ENCODE measurements around the gene RERE.

DNA sequence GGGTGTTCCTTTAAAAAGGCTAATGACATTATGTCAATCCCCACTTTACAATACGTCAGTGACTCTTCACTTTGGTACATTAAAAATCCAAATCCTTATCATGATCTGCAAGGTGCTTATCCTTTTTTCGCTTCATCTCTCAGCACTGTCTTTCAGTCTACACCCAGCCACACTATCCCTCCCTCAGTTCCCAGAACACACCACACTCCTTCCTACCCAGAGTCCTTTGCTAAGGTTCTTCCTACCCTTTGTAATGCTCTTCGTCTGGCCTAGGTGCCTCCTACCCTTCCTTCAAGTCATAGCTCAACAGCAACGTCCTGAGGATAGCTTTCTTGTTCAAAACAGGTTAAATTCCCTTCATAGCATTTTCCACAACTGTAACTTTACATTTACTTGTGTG is 152.6 kb downstream of the RERE start:
- TF ChIP-seq POLR2AphosphoS5 (IDR thresholded peaks at IDR 0.05; ENCODE audit: low read depth, low read length): no peak
- TF ChIP-seq CTCF (IDR thresholded peaks at IDR 0.05): no peak
- no peak for TF ChIP-seq YY1 (IDR thresholded peaks at IDR 0.05; ENCODE audit: low read depth)
- no peak for TF ChIP-seq SIN3A (IDR thresholded peaks at IDR 0.05; ENCODE audit: borderline replicate concordance, low read depth, low read length)
- no peak for TF ChIP-seq CHD2 (IDR thresholded peaks at IDR 0.05; ENCODE audit: low read length, partially characterized antibody)
- TF ChIP-seq EP300 (IDR thresholded peaks at IDR 0.05; ENCODE audit: borderline replicate concordance in 1 of 2, low read depth in 1 of 2, low read length in 1 of 2): no peak

All from SK-N-SH (cell line).